Measurements from ENCODE around the gene GPR162. TPM values are rescaled to one million over a fixed set of nuclear protein-coding genes. Genes with fewer than 3 reads are reported as not detected.

The GPR162 gene
- total RNA-seq, 1 donor from 2014 or later: 0.75 TPM

DNA sequence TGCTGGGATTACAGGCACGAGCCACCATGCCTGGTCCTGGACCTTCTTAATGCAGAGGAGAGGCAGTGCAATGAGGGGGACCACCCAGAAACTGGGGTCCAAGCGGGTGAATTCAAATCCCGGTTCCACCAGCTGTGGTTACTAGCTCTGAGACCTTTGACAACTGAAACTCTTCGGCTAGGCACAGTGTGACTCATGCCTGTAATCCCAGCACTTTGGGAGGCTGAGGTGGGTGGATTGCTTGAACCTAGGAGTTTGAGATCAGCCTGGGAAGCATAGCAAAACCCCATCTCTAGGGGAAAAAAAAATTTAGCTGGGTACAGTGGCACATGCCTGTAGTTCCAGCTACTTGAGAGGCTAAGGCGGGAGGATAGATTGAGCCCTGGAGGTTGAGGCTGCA, 37.3 kb upstream of the GPR162 start:
- no peak overlapping the region for H3K4me3 ChIP-seq (ENCODE audit: low read depth, low read length)
- DNase-seq (ENCODE audit: low read depth): no peak
- no peaks in the 10 kb centered on the region for H3K36me3 ChIP-seq (ENCODE audit: control insufficient read depth, insufficient read depth, low read length)
- no peaks in the 10 kb centered on the region for H3K27me3 ChIP-seq (ENCODE audit: control insufficient read depth, insufficient read depth, low read length)
- TF ChIP-seq, protein P1, sequence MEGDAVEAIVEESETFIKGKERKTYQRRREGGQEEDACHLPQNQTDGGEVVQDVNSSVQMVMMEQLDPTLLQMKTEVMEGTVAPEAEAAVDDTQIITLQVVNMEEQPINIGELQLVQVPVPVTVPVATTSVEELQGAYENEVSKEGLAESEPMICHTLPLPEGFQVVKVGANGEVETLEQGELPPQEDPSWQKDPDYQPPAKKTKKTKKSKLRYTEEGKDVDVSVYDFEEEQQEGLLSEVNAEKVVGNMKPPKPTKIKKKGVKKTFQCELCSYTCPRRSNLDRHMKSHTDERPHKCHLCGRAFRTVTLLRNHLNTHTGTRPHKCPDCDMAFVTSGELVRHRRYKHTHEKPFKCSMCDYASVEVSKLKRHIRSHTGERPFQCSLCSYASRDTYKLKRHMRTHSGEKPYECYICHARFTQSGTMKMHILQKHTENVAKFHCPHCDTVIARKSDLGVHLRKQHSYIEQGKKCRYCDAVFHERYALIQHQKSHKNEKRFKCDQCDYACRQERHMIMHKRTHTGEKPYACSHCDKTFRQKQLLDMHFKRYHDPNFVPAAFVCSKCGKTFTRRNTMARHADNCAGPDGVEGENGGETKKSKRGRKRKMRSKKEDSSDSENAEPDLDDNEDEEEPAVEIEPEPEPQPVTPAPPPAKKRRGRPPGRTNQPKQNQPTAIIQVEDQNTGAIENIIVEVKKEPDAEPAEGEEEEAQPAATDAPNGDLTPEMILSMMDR (IDR thresholded peaks at IDR 0.05; ENCODE audit: insufficient read depth, low read length, poor library complexity, severe bottlenecking): no peak

DNA sequence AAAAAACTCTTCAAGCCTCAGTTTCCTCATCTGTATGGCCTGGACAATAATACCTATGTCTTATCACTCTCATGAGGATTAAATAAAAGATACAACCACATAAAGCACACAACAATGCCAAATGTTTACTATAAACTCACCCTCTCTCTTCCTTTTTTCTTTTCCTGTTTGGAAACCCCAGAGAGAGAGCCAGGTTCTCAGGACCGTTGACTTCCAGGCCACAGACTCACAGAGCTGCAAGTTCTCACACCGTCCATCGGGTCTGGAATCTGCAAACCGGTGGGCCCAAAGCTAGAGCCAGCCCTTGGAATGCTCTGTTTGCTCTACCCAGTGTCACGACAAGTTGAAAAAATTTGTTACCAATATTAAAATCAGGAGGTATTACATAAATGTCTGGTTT, 36.9 kb upstream of the GPR162 start:
- H3K4me3 ChIP-seq (ENCODE audit: low read depth, low read length): no peak overlapping the region
- H3K36me3 ChIP-seq (ENCODE audit: control insufficient read depth, insufficient read depth, low read length): no peaks in the 10 kb centered on the region
- DNase-seq (ENCODE audit: low read depth): no peak
- no peaks in the 10 kb centered on the region for H3K27me3 ChIP-seq (ENCODE audit: control insufficient read depth, insufficient read depth, low read length)
- TF ChIP-seq, protein P1 (IDR thresholded peaks at IDR 0.05; ENCODE audit: insufficient read depth, low read length, poor library complexity, severe bottlenecking): no peak

DNA sequence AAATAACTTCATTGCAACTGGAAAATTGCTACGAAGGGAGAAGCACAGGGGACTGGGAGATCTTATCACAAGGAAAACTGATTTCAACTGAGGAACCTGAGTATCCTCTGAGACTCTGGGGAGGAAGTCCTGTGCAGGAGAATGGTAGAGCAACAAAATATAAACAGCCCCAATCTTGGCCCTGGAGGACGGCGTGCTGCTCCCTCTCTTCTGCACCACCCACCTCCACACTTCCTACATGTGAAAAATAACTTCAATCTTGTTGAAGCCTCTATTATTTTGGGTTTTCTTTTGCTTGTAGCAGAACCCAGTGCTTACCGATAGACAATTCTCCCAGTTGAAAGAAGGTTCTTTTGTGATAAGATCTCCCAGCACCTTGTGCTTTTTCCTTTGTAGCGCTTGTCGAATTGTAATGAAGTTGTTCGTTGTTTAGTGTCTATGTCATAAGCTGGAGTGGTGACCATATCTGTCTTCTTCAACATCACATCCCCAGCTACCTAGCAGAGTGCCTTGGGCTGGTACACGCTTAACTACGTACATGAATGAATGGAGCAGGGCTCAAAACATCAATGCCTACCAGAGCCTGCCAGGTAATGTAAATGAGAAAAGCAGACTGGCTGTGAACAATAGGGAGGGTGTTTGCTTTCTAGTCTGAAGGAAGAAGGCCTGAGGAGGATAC, 35.1 kb upstream of the GPR162 start:
- H3K36me3 ChIP-seq (ENCODE audit: control insufficient read depth, insufficient read depth, low read length): no peaks in the 10 kb centered on the region
- TF ChIP-seq, protein P1 (IDR thresholded peaks at IDR 0.05; ENCODE audit: insufficient read depth, low read length, poor library complexity, severe bottlenecking): no peak
- H3K27me3 ChIP-seq (ENCODE audit: control insufficient read depth, insufficient read depth, low read length): no peaks in the 10 kb centered on the region
- DNase-seq (ENCODE audit: low read depth): no peak
- H3K4me3 ChIP-seq (ENCODE audit: low read depth, low read length): no peak overlapping the region

DNA sequence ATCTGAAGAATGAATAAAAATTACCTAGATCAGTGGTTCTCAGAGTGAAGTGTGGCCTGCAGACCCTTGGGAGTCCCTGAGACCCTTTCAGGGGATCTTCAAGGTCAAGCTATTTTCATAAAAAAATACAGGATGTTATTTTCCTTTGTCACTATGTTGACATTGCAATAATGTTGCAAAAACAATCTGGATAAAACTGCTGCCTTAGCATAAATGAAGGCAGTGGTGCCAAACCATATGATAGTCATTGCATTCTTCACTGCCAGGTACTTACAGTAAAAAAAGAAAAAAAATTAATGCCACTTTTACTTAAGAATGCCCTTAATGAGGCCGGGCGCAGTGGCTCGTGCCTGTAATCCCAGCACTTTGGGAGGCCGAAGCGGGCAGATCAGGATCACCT, 34.3 kb upstream of the GPR162 start:
- TF ChIP-seq, protein P1 (IDR thresholded peaks at IDR 0.05; ENCODE audit: insufficient read depth, low read length, poor library complexity, severe bottlenecking): no peak
- Histone ChIP-seq H3K4me3 (ENCODE audit: low read depth, low read length) (no peak overlapping the region), H3K27me3 (ENCODE audit: control insufficient read depth, insufficient read depth, low read length) (no peaks in the 10 kb centered on the region), H3K36me3 (ENCODE audit: control insufficient read depth, insufficient read depth, low read length) (no peaks in the 10 kb centered on the region)
- DNase-seq (ENCODE audit: low read depth): no peak

DNA sequence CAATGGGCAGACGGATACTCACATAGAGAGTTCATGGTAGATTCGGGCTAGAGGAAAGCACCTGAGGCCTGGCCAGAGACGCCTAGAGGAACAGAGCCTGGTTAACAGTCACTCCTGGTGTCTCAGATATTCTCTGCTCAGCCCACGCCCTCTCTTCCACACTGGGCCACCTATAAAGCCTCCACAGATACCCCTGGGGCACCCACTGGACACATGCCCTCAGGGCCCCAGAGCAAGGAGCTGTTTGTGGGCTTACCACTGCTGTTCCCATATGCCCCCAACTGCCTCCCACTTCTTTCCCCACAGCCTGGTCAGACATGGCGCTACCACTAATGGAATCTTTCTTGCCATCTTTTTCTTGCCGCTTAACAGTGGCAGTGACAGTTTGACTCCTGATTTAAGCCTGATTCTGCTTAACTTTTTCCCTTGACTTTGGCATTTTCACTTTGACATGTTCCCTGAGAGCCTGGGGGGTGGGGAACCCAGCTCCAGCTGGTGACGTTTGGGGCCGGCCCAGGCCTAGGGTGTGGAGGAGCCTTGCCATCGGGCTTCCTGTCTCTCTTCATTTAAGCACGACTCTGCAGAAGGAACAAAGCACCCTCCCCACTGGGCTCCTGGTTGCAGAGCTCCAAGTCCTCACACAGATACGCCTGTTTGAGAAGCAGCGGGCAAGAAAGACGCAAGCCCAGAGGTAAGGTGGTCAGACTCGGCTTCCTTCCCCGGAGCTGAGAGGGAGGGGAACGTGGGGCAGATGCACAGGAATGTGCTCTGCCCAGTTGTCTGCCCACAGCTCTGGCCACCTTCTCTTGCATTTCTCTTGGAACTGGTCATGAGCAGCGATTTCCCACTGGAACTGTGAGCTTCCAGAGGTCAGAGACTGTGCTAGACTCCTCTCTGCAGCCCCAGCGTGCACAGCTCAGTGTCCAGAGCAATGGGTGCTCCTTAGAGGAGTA, 32.4 kb upstream of the GPR162 start, which contains the start of gene CD4:
Gene CD4 (plus strand): TSS at position 557 of the 953 bp plus-strand sequence. CDS start 10,611 bp downstream, outside the sequence.
- DNase-seq (ENCODE audit: low read depth): no peak
- no peak within 1 kb of the TSS for H3K4me3 ChIP-seq (ENCODE audit: low read depth, low read length)
- TF ChIP-seq, protein P1 (IDR thresholded peaks at IDR 0.05; ENCODE audit: insufficient read depth, low read length, poor library complexity, severe bottlenecking): no peak

More for the DNA sequence above, 32.4 kb upstream of the GPR162 start, which contains the start of gene CD4:
- Histone ChIP-seq H3K36me3 (ENCODE audit: control insufficient read depth, insufficient read depth, low read length) (no peaks in the 10 kb centered on the region), H3K27me3 (ENCODE audit: control insufficient read depth, insufficient read depth, low read length) (no peaks in the 10 kb centered on the region)
